H1 (cell line): Measurements from ENCODE around the gene AGER. TPM values are rescaled to one million over a fixed set of nuclear protein-coding genes. Genes with fewer than 3 reads are reported as not detected.

Source experiments
- CTCF ChIA-PET: fragments of 300-600 bp; sonication (Branson Sonifier 250); formaldehyde crosslinking; loops from one replicate; lab custom pipeline; 2021; ENCODE audit not compliant: partially characterized antibody; lab: Charles Lee
- POLR2A ChIA-PET: fragments of 300-600 bp; sonication (Branson Sonifier 250); formaldehyde crosslinking; loops from one replicate; lab custom pipeline; 2021; ENCODE audit warnings: inconsistent platforms; ENCODE audit not compliant: partially characterized antibody; lab: Charles Lee
- DNase-seq, 2 experiments: peaks; one replicate each; pipeline versions ENCODE4 v3.0.0 to v3.0.0-alpha.2; 2010 to 2022; ENCODE audit warnings: low spot score in 2 of 2, low read depth in 1 of 2, mixed read lengths in 1 of 2
- FAIRE-seq: peaks from 2 replicates; lab custom pipeline; 2011; peaks lifted over from hg19 to GRCh38; lab: Jason Lieb, UNC
- H2AFZ ChIP-seq: 2 replicates; pipeline ENCODE4 v1.8.1; 2012; ENCODE audit warnings: low read length, inconsistent platforms
- H2AK5ac ChIP-seq: 2 replicates; pipeline ENCODE4 v1.6.1; 2013; ENCODE audit warnings: low read depth, low read length
- H2BK120ac ChIP-seq: replicated peaks from 2 replicates; pipeline ENCODE3; 2013; ENCODE audit warnings: low read depth, low read length, inconsistent platforms
- H2BK12ac ChIP-seq: 2 replicates; pipeline ENCODE4 v1.6.1; 2013; ENCODE audit warnings: low read depth, low read length
- H2BK15ac ChIP-seq: 2 replicates; pipeline ENCODE4 v1.6.1; 2013; ENCODE audit warnings: low read length
- H2BK20ac ChIP-seq: 2 replicates; pipeline ENCODE4 v1.6.1; 2013; ENCODE audit warnings: low read length
- H2BK5ac ChIP-seq: 2 replicates; pipeline ENCODE4 v1.6.1; 2013; ENCODE audit warnings: low read depth, low read length
- H3K14ac ChIP-seq: 2 replicates; pipeline ENCODE4 v1.6.1; 2013; ENCODE audit warnings: inconsistent platforms; ENCODE audit not compliant: insufficient read length
- H3K18ac ChIP-seq: 2 replicates; pipeline ENCODE4 v1.6.1; 2013; ENCODE audit warnings: low read length; ENCODE audit errors: extremely low read depth
- H3K23ac ChIP-seq: 2 replicates; pipeline ENCODE4 v1.6.1; 2013; ENCODE audit warnings: inconsistent platforms; ENCODE audit not compliant: insufficient read length
- H3K23me2 ChIP-seq: 2 replicates; pipeline ENCODE4 v1.6.1; 2013; ENCODE audit warnings: low read depth, low read length
- H3K27ac ChIP-seq: 2 replicates; pipeline ENCODE4 v1.6.1; 2011; ENCODE audit warnings: low read depth, low read length, inconsistent platforms
- H3K27me3 ChIP-seq, 4 experiments: replicated peaks in 1 of 4; 1 replicate in 1 of 4; 2 replicates in 3 of 4; pipeline versions ENCODE4 v1.6.1 to v1.8.1; 2011 to 2013; ENCODE audit warnings: low read length in 3 of 4, mild to moderate bottlenecking in 3 of 4, inconsistent platforms in 2 of 4, mixed read lengths in 2 of 4, moderate library complexity in 1 of 4; ENCODE audit not compliant: control insufficient read depth in 3 of 4, insufficient read depth in 3 of 4; ENCODE audit errors: extremely low read depth in 1 of 4
- H3K36me3 ChIP-seq, 4 experiments: 2 replicates each; pipeline versions ENCODE4 v1.6.1 to v1.8.1; 2011 to 2013; ENCODE audit warnings: mild to moderate bottlenecking in 4 of 4, low read length in 3 of 4, moderate library complexity in 2 of 4, control low read depth in 1 of 4, inconsistent platforms in 1 of 4; ENCODE audit not compliant: insufficient read depth in 4 of 4, control insufficient read depth in 2 of 4
- H3K4ac ChIP-seq: replicated peaks from 2 replicates; pipeline ENCODE3; 2013; ENCODE audit warnings: low read length, low read depth, mixed read lengths, inconsistent platforms; ENCODE audit not compliant: insufficient read length
- H3K4me1 ChIP-seq, 4 experiments: replicated peaks in 1 of 4; 1 replicate in 1 of 4; 2 replicates in 3 of 4; pipeline versions ENCODE4 v1.6.1 to v1.8.1; 2011 to 2013; ENCODE audit warnings: low read length in 3 of 4, inconsistent platforms in 2 of 4, mixed read lengths in 1 of 4; ENCODE audit not compliant: insufficient read depth in 4 of 4, control insufficient read depth in 3 of 4
- H3K4me2 ChIP-seq, 2 experiments: 2 replicates each; pipeline versions ENCODE4 v1.6.1 to v1.8.1; 2011 to 2013; ENCODE audit warnings: low read depth in 2 of 2, low read length in 2 of 2, control low read depth in 1 of 2, inconsistent platforms in 1 of 2, mild to moderate bottlenecking in 1 of 2; ENCODE audit not compliant: insufficient read depth in 1 of 2
- H3K4me3 ChIP-seq, 4 experiments: fragments of 200-600, 300-600 bp in 1 of 4; sonication (generic), shearing (Covaris generic), sonication (Bioruptor Twin) in 1 of 4; 2 replicates each; pipeline versions ENCODE4 v1.5.1 to v1.8.1; 2011 to 2016; ENCODE audit warnings: low read length in 4 of 4, low read depth in 3 of 4, control low read depth in 2 of 4, inconsistent platforms in 2 of 4, mild to moderate bottlenecking in 2 of 4, mixed read lengths in 1 of 4, moderate library complexity in 1 of 4; ENCODE audit not compliant: insufficient read depth in 2 of 4; ENCODE audit errors: extremely low read depth in 1 of 4
- H3K56ac ChIP-seq: replicated peaks from 2 replicates; pipeline ENCODE3; 2013; ENCODE audit warnings: low read depth, mild to moderate bottlenecking, mixed read lengths, low read length, inconsistent platforms; ENCODE audit not compliant: insufficient read length
- H3K79me1 ChIP-seq: 2 replicates; pipeline ENCODE4 v1.6.1; 2013; ENCODE audit warnings: low read depth, low read length, control low read depth
- H3K79me2 ChIP-seq, 2 experiments: 2 replicates each; pipeline versions ENCODE4 v1.6.1 to v1.8.1; 2012 to 2013; ENCODE audit warnings: low read length in 2 of 2, mild to moderate bottlenecking in 2 of 2, inconsistent platforms in 1 of 2; ENCODE audit not compliant: insufficient read depth in 2 of 2, control insufficient read depth in 1 of 2
- H3K9ac ChIP-seq, 4 experiments: replicated peaks in 1 of 4; 1 replicate in 1 of 4; 2 replicates in 3 of 4; pipeline versions ENCODE4 v1.6.1 to v1.8.1; 2011 to 2013; ENCODE audit warnings: low read depth in 3 of 4, low read length in 3 of 4, control low read depth in 2 of 4, mild to moderate bottlenecking in 2 of 4, moderate library complexity in 2 of 4, inconsistent platforms in 1 of 4; ENCODE audit errors: extremely low read depth in 1 of 4
- H3K9me3 ChIP-seq, 2 experiments: 2 replicates each; pipeline versions ENCODE4 v1.6.1 to v1.8.1; 2012 to 2013; ENCODE audit warnings: mild to moderate bottlenecking in 2 of 2, moderate library complexity in 2 of 2, control low read depth in 1 of 2, inconsistent platforms in 1 of 2, low read depth in 1 of 2, low read length in 1 of 2, mixed read lengths in 1 of 2; ENCODE audit not compliant: insufficient read depth in 2 of 2
- H4K20me1 ChIP-seq, 2 experiments: replicated peaks in 1 of 2; 2 replicates each; pipeline versions ENCODE3 to v1.8.1; 2011 to 2013; ENCODE audit warnings: inconsistent platforms in 2 of 2, low read length in 2 of 2, mild to moderate bottlenecking in 1 of 2; ENCODE audit not compliant: insufficient read depth in 2 of 2, control insufficient read depth in 1 of 2
- H4K5ac ChIP-seq: 2 replicates; pipeline ENCODE4 v1.6.1; 2013; ENCODE audit warnings: low read length, low read depth, mixed read lengths, inconsistent platforms; ENCODE audit not compliant: insufficient read length
- H4K8ac ChIP-seq: 2 replicates; pipeline ENCODE4 v1.8.0; 2013; ENCODE audit warnings: mild to moderate bottlenecking, moderate library complexity, low read length, inconsistent platforms; ENCODE audit not compliant: insufficient read depth; ENCODE audit errors: extremely low read depth
- H4K91ac ChIP-seq: replicated peaks from 2 replicates; pipeline ENCODE3; 2013; ENCODE audit warnings: low read length, mixed read lengths, inconsistent platforms; ENCODE audit not compliant: insufficient read length
- EP300 ChIP-seq, 2 experiments: IDR thresholded peaks; 1 replicate in 1 of 2; 2 replicates in 1 of 2; pipeline ENCODE4 v1.6.1; 2011 to 2012; ENCODE audit warnings: low read depth in 2 of 2, low read length in 2 of 2, mild to moderate bottlenecking in 2 of 2, borderline replicate concordance in 1 of 2, inconsistent platforms in 1 of 2, moderate library complexity in 1 of 2
- PHF8 ChIP-seq: fragments of 200-600 bp; sonication (generic); conservative IDR thresholded peaks from 2 replicates; pipeline ENCODE4 v1.7.1; 2012; ENCODE audit warnings: low read depth, mild to moderate bottlenecking, inconsistent platforms, low read length, moderate library complexity
- SP1 ChIP-seq: IDR thresholded peaks from 2 replicates; pipeline ENCODE4 v1.6.1; 2011; ENCODE audit warnings: low read depth, low read length
- ZNF274 ChIP-seq: IDR thresholded peaks from 2 replicates; pipeline ENCODE4 v1.7.0; 2012; ENCODE audit warnings: low read length, borderline replicate concordance; ENCODE audit errors: extremely low read depth
- WGBS, 2 experiments: shearing (Covaris generic) in 1 of 2; methylation state at CpG; one replicate each; pipeline versions ENCODE4 v1.1.6 to v1.1.7; 2013 to 2015; ENCODE audit warnings: low lambda C conversion rate in 2 of 2, mixed read lengths in 2 of 2, inconsistent platforms in 1 of 2, low coverage in 1 of 2, missing lambda C conversion rate in 1 of 2; ENCODE audit not compliant: insufficient replicate concordance in 2 of 2, insufficient coverage in 1 of 2, insufficient read length in 1 of 2; ENCODE audit errors: extremely low coverage in 1 of 2, missing lambda C conversion rate in 1 of 2; 5-methylcytosine and 5-hydroxymethylcytosine counted together
- polyA plus RNA-seq, 7 experiments: library from polyadenylated mRNA; depleted of rRNA in 3 of 7; stranded (reverse) in 5 of 7; unstranded in 2 of 7; fragments of >200 nt in 5 of 7; fragments of 200-250 nt in 2 of 7; gene quantifications; 1 replicate in 5 of 7; 2 replicates in 1 of 7; 4 replicates in 1 of 7; pipeline versions ENCODE4 v1.2.1 to v1.2.3, GENCODE V29; 2011 to 2013; ENCODE audit warnings: missing spikeins in 2 of 7, mixed read lengths in 2 of 7
- total RNA-seq: library from RNA; stranded (reverse); fragmentation: NEBNext Ultra II Directional; extraction: Animal tissue kit (Norgen Biotek cat#: 25700); gene quantifications from 2 replicates; pipeline ENCODE4 v1.2.1, GENCODE V29; 2021

Gene AGER
- total and polyA plus RNA-seq, 2 of the 8 experiments (the other 6 are each of a cell fraction or from before 2014, with no cell fraction given), result 3.8 to 10.9 TPM

DNA sequence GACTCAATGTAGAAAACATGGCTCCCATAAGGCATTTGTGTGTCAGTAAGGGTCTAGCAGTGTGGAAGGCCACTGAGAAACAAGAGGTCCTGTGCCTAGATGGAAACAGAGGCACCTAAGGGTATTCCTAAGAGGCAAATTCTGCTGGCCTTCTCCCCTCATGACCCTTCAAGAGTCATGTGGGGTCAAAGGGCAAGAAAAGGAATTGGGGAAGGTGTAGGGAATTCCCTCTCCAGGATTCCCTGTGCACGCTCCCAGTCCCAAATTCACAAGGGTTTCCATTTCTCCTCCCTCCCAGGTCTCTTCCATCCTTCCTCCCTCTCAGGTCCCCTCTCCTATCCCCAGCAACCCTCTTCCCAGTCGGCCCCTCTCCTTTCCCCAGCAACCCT lies 8.7 kb downstream of the AGER start:
- Histone ChIP-seq H2BK20ac (no peak overlapping the region), H4K5ac (no peak overlapping the region), H2AFZ (no peak overlapping the region), H3K79me2 (peaks cover 13 to 50% of the 10 kb centered on the region in 2 experiments), H3K4me1 (peaks cover 5 to 21% (median 9%) of the 10 kb centered on the region in 4 experiments; a peak in 6 of 7 replicates), H4K20me1 (peaks cover 6 to 7% of the 10 kb centered on the region in 2 experiments), H3K23me2 (peaks cover 26% of the 10 kb centered on the region), H3K4me2 (peak overlapping the region; percentile 99 to 100), H3K9ac (peak overlapping the region; percentile 52 to 68 (median 66); a peak in 6 of 7 replicates), H2AK5ac (no peak overlapping the region), H2BK120ac (no peak overlapping the region), H2BK15ac (no peak overlapping the region), H3K23ac (no peak overlapping the region), H3K4ac (no peak overlapping the region), H3K56ac (peak overlapping the region; percentile 34), H3K9me3 (no peaks in the 10 kb centered on the region), H3K27me3 (no peaks in the 10 kb centered on the region), H3K79me1 (peaks cover 9% of the 10 kb centered on the region; the same call in 1 of the 2 replicates), H3K27ac (peak overlapping the region; percentile 79), H3K14ac (no peak overlapping the region), H3K4me3 (peak overlapping the region; percentile 91 to 99 (median 95)), H2BK5ac (peak overlapping the region; percentile 12; the same call in 1 of the 2 replicates), H4K91ac (peak overlapping the region; percentile 48), H3K36me3 (peaks cover 0 to 18% (median 9%) of the 10 kb centered on the region in 4 experiments; a peak in 5 of 8 replicates), H3K18ac (no peak overlapping the region; the same call in 1 of the 2 replicates), H2BK12ac (no peak overlapping the region), H4K8ac (no peak overlapping the region)
- ChIA-PET POLR2A (no interaction called here), CTCF (no interaction called here)
- FAIRE-seq (no peak), DNase-seq (no peak)
- TF ChIP-seq PHF8 (no peak), ZNF274 (no peak), SP1 (no peak), EP300 (IDR thresholded peaks at IDR 0.05; ENCODE audit: borderline replicate concordance in 1 of 2, low read depth in 2 of 2, low read length in 2 of 2) (no peak)
- 0% methylated on average over 2 of the region's 2 CpGs; no CpG with 5 or more reads in 1 of the 2 experiments for WGBS, 2 experiments
